DMS53 treated with DMSO at 0.1 percent for 48 hours (cell line): ENCODE results near the gene TMEM233.
"Not testable (repeated sequence)": the region's sequence is repeated elsewhere in the genome, so short reads cannot be mapped to it uniquely, and the experiment has no call there.

Experiments used
- DNase-seq: peaks from one replicate; lab custom pipeline; 2025; ENCODE audit not compliant: unreplicated experiment; lab: John Stamatoyannopoulos, UW

TMEM233 gene

DNA sequence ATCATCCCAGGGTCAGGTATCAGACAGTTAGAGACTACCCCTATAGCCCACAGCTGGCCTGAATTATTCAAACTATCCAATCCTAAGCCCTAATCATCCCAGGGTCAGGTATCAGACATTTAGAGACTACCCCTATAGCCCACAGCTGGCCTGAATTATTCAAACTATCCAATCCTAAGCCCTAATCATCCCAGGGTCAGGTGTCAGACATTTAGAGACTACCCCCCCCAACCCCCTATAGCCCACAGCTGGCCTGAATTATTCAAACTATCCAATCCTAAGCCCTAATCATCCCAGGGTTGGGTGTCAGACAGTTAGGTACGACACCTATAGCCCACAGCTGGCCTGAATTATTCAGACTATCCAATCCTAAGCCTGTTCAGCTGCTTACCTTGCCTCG is 63.4 kb downstream of the TMEM233 start:
- not testable (repeated sequence) for DNase-seq

- not testable (repeated sequence) for DNase-seq
These were observed 64.6 kb downstream of the TMEM233 start for GRCh38 chr12:119658166-119658565.

DNA sequence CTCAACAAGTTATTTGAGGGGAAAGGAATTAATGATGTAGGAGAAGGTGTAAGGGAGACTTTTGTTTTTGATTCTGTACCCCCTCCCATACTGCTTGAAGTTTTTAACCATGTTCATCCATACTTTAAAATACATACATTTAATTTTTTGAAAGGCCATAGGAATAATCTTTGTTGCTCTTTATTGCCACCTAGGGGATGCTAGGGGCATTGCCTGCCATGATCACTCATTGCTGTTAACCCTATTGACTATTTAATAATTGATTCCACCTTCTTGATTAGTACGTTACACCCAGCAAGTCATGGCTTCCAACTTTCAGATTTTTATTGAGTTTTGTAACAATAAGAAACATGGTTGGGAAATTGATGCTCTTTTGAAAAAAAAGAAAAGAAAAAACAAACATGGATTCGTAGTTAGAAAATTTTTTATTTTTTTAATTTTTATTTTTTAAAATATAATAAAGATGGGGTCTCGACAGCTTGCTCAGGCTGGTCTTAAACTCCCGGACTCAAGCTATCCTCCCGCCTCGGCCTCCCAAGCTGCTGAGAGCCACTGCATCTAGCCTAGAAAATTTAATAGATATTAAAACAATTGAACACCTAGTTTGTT is 65.8 kb downstream of the TMEM233 start:
- DNase-seq: peak; percentile 26

DNA sequence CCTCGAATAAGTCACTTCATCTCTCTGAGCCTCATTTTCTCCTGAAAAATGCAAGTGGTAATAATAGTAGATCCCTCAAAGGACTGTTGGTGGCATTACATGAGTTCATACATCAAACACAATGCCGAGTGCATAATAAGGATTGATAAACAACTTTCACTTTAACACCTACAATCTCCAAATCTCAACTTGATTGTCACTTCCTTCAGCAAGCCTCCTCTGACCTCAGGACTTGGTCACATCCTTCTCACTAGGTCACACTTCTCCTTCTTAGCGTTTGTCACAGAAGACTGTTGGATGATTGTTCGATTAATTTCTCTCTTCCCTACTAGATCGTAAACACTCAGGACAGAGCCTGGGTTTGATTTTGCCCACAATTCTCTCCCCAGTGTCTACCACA is 66.5 kb downstream of the TMEM233 start:
- no peak for DNase-seq

GRCh38 chr12:119661882-119662281 is 68.3 kb downstream of the TMEM233 start:
- no peak for DNase-seq

- DNase-seq: no peak
These were observed 71.1 kb downstream of the TMEM233 start for GRCh38 chr12:119664642-119665041.

GRCh38 chr12:119665164-119665929 is 71.8 kb downstream of the TMEM233 start:
- DNase-seq: no peak

GRCh38 chr12:119666226-119666795 is 72.7 kb downstream of the TMEM233 start:
- DNase-seq: no peak

DNA sequence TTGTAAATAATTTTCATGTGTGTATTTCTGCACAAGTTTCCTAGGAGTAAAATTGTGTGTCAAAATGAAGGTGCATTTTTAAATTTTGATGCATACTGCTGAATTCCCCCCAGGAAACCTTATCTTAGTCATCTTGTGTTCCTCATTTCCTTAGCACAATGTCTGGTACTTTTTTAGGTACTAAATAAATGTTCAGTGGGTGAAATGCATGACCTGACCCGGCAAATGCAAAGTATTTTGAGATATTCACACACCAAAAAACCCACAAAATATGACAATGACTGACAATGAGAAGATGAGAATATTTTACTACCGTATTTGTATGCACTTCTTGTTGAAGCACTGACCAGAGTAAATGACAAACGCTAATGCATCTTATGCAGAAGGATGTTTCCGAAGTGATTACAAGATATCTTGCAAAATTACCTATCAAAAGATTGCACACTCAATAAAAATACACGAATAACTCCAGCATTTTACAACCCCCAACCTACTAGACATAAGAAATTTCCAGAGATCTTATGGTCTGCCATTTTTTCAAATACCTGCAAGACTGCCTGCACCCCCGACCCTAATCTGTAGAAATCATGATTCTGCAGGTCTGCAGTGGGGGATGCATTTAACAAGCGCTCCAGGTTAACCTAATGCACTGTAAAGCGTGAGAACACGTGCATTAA is 73.5 kb downstream of the TMEM233 start:
- DNase-seq: no peak

GRCh38 chr12:119667577-119668323 is 74.2 kb downstream of the TMEM233 start, which contains the start of gene PRKAB1:
Gene PRKAB1 (plus strand): TSS chr12:119668133. CDS start chr12:119668245, 112 bp downstream.
- DNase-seq: peak; percentile 99

GRCh38 chr12:119668324-119668841 is 74.8 kb downstream of the TMEM233 start:
- no peak for DNase-seq

- DNase-seq: no peak
These were observed 76.3 kb downstream of the TMEM233 start for GRCh38 chr12:119669744-119670472.

GRCh38 chr12:119671070-119671469 is 77.5 kb downstream of the TMEM233 start:
- no peak for DNase-seq

DNA sequence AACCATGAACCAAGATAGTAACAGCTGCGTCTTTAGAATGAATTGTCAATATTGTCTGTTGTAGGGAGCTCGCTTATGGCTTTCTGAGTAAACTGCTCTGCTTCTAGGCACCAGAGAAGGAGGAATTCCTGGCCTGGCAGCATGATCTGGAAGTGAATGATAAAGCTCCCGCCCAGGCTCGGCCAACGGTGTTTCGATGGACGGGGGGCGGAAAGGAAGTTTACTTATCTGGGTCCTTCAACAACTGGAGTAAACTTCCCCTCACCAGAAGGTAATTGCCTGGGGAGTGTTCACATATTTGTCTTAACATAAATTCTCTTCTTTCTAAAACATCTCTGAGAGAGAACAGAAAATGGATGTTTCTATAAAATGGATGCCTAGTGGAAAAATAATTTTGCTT is 78.6 kb downstream of the TMEM233 start:
- no peak for DNase-seq

DNA sequence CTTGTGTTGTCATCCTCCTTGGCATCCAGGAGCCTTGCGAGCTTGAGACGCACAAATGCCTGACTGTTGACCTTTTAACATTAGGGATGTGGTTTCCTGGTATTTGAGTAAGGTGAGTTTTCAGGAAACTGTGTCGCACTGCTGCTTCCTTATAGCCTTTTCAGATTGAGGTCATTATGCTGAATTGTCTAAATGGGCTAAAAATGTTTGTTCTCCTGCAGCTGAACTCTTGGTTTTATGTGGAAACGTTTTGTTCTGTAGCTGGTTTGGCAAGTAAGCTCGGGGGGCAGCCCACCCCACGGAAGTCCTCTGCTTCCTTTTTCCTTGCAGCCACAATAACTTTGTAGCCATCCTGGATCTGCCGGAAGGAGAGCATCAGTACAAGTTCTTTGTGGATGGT is 80.1 kb downstream of the TMEM233 start:
- no peak for DNase-seq

- no peak for DNase-seq
These were observed 81.0 kb downstream of the TMEM233 start for GRCh38 chr12:119674560-119674959.

DNA sequence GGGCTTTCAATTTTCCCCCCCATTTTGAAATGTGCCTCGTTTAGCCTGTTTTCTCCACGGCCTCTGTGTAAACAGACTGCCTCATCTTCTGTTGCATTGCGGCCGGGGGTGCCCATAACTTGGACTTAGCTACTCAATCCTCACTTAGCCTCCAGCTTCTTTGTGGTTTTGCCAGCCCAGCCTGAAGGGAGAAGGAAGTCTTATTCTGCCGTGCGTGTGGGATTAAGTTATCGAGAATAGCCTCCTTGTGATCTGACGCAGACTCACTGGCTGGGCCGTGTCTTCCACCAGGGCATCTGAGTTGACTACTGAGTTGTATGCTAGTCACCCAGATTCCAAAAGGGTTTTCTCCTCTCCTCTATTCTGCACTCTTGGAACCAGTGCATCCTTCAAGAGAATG is 82.4 kb downstream of the TMEM233 start:
- no peak for DNase-seq

GRCh38 chr12:119676573-119676972 is 83.0 kb downstream of the TMEM233 start:
- DNase-seq: no peak

DNA sequence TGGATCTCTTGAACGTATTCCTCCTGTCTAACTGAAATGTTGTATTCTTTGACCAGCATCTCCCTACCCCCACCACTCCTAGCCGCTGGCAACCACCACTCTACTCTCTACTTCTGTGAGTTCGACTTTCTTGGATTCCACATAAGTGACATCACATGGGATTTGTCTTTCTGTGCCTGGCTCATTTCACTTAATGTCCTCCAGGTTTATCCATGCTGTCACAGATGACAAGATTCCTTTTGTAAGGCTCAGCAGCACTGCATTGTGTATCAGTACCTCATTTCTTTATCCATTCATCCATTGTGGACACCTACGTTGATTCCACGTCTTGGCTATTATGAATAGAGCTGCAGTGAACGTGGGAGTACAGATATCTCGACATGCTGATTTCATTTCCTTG is 84.9 kb downstream of the TMEM233 start:
- DNase-seq: no peak

- no peak for DNase-seq
These were observed 85.5 kb downstream of the TMEM233 start for GRCh38 chr12:119679081-119679480.
